ENCODE results near the gene SRGAP2B.
"Not testable (repeated sequence)": the region's sequence is repeated elsewhere in the genome, so short reads cannot be mapped to it uniquely, and the experiment has no call there.

SRGAP2B gene

GRCh38 chr1:145045571-145046273, 49.4 kb downstream of the SRGAP2B start:
- not testable (repeated sequence) for DNase-seq (ENCODE audit: low read depth)

- not testable (repeated sequence) for DNase-seq (ENCODE audit: low read depth)
Observed at GRCh38 chr1:145041519-145041918, 53.6 kb downstream of the SRGAP2B start.

- DNase-seq (ENCODE audit: low read depth): not testable (repeated sequence)
Observed at GRCh38 chr1:145036019-145036418, 59.1 kb downstream of the SRGAP2B start.

GRCh38 chr1:145033523-145033922, 61.6 kb downstream of the SRGAP2B start:
- not testable (repeated sequence) for DNase-seq (ENCODE audit: low read depth)

DNA sequence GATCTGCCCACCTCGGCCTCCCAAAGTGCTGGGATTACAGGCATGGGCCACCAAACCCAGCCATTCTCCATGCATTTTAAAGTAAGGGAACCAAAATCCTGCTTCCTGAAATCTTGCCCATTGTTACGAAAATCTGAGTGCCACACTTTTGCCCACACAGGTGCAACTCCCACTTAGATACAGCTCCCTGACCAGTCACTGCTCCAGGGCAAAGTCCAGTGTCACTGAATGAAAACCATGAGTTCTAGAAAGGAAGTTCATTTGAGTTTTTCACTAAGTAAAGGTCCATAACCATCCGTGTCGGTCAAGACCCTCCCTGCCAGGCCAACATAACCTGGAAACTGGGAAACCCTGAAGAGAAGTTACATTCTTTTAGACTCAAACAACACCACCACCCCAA, 67.9 kb downstream of the SRGAP2B start:
- DNase-seq (ENCODE audit: low read depth): not testable (repeated sequence)

DNA sequence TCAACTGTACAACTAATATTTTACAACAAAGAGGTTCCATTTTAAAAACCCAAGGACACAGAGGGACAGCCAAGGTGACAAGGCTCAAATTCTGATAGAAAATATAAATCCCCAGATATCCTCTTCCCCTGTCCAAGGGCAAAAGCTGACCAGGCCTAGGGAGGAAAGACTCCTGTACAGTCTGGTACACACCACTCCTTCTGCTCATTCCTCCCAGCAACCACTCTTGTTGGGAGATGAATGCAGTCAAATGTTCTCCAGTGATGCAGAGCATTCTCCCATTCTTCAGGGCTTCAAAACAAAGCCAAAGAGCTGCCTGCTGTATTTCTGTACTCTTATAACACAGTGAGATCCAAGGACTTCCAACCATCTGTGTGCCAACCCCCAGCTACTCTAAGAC, 69.8 kb downstream of the SRGAP2B start:
- not testable (repeated sequence) for DNase-seq (ENCODE audit: low read depth)

DNA sequence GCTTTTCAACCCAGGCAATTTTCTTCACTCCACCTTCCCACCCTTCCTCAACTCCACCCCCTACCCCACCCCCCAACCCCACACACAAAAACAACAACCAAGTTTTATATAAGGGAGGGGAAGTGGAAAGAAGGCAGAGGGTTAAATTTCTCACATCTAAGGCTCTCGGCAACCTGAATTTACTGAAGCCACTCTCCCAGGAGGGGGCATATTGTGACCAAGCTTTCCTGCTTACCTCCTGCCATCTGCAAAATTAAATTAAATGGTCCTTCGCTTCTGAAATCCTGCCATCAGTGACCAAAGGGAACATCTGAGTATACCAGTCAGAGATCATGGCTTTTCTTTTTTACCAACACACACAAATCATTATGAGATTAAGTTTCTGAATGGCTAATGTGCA, 72.9 kb downstream of the SRGAP2B start:
- DNase-seq (ENCODE audit: low read depth): not testable (repeated sequence)

DNA sequence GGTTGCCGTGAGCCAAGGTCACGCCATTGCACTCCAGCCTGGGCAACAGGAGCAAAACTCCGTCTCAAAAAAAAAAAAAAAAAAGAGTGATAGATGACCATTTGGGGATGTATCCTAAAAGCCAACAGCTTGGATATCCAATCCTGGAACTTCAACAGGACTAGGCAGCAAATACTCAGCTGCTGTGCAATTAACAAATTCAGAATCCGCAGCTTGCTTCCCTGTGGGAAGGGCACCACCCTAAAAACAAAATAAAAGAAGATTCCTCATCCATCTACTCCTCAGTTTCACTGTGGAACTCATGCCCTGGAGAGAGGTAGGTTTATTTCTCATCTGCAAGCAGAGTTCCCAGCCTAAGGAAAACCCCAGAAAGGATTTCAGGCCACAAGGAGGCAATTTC, 73.4 kb downstream of the SRGAP2B start:
- not testable (repeated sequence) for DNase-seq (ENCODE audit: low read depth)

DNA sequence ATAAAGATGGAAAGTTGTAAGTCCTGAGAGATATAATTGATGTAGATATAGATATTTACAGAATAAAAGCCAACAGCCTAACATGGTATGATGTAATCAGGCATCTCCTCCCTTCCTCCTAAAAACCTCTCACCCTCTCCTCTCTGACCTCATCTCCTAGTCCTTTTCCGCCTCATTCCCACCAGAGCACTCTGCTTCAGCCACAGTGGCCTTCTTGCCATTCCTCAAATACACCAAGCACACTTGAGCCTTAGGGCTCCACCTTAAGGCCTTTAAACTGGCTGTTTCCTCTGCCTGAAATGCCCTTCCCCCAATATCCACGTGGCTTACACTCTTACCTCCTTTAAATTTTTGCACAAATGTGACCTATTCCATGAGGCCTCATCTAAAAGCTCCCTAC, 75.4 kb downstream of the SRGAP2B start:
- DNase-seq (ENCODE audit: low read depth): not testable (repeated sequence)

- not testable (repeated sequence) for DNase-seq (ENCODE audit: low read depth)
Observed at GRCh38 chr1:145017725-145018124, 77.4 kb downstream of the SRGAP2B start.

GRCh38 chr1:145016492-145016862, 78.7 kb downstream of the SRGAP2B start:
- not testable (repeated sequence) for DNase-seq (ENCODE audit: low read depth)

DNA sequence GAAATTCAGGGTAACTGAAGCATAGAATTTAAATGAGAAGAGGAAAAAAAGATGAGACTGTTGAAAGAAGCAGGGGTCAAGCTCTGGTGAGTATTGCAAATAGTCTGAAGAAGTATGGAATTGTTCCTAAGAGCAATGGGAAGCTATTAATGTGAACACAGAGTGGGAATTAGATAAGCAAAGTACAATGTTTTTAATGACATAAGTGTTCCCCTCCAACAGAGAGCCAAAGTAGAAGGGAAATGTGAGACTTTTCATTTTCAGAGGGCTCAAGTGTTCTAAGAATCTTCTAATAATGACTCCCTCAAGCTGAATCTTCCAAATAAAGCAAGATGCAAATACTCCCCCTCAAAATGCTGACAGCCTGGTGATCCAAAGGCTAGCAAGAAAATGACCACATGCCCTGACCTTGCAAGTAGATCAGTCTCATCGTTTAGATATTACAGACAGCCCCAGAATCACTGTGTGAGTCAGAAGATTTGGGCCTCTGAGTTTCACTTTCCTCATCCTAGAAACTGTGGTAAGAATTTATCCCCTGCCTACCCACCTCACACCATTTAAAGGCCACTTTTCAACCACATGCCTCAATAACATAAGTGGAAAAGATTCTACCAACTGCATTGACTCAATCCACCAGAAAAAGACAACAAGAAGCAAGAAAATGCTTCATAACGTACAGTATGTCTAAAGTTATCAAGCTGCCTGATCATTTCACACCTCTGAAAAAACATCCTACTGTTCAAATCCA, 79.2 kb downstream of the SRGAP2B start:
- DNase-seq (ENCODE audit: low read depth): not testable (repeated sequence)

- not testable (repeated sequence) for DNase-seq (ENCODE audit: low read depth)
Observed at GRCh38 chr1:145013353-145013752, 81.8 kb downstream of the SRGAP2B start.

GRCh38 chr1:145011811-145012210, 83.3 kb downstream of the SRGAP2B start:
- not testable (repeated sequence) for DNase-seq (ENCODE audit: low read depth)

DNA sequence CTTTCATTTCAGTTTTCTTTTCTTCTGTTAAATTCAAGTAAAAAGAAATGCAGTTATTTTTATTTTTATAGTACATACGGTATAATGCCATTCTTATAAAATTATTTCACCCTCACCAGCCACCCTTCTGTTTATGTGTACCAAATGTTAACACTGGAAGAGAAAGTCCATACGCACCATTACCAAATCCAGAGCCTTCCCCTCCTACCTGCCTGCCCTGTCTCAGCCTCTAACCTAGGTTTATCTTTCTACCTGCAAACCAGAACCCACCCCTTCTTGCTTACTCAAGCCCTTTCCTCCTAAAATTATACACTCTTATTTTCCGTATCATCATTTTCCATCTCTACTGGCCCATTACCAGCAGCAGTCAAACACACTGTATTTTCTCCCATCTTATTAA, 84.5 kb downstream of the SRGAP2B start:
- not testable (repeated sequence) for DNase-seq (ENCODE audit: low read depth)

GRCh38 chr1:145009928-145010327, 85.2 kb downstream of the SRGAP2B start:
- not testable (repeated sequence) for DNase-seq (ENCODE audit: low read depth)

DNA sequence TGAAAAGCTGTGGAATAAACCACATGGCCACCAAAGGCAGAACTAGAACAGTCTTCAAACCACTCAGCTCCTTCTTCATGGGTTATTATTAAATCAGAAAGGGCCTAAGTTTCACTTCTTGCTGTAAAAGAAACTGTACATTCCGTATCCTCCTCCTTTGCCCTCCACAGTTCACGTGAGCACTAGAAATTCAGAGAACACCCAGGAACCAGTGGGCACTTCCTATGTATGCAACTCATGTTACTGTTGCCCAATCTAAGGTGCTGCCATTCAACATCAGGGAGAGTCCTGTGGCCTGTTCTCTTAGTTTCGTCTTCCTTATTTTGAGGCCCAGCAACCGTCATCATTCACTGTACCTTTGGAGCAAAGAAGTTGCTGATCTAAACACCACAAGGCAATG, 86.7 kb downstream of the SRGAP2B start:
- not testable (repeated sequence) for DNase-seq (ENCODE audit: low read depth)

GRCh38 chr1:145005142-145005541, 90.0 kb downstream of the SRGAP2B start:
- not testable (repeated sequence) for DNase-seq (ENCODE audit: low read depth)

GRCh38 chr1:145001381-145001780, 93.7 kb downstream of the SRGAP2B start:
- not testable (repeated sequence) for DNase-seq (ENCODE audit: low read depth)

- not testable (repeated sequence) for DNase-seq (ENCODE audit: low read depth)
Observed at GRCh38 chr1:145000743-145001326, 94.3 kb downstream of the SRGAP2B start.

- DNase-seq (ENCODE audit: low read depth): not testable (repeated sequence)
Observed at GRCh38 chr1:145000074-145000742, 94.9 kb downstream of the SRGAP2B start.

DNA sequence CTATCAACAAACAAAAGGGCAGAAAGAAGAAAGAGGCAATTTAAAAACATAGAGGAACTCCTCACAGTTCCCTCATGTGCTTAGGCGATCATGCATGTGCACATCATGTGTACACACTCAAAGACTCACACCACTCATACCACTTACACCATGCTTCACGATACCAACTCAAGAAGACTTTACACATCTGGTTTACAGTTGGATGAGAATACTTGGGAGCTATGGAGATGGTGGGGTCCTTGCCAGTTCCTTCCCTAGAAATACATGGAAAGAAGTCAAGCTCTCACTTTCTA, 96.2 kb downstream of the SRGAP2B start:
- not testable (repeated sequence) for DNase-seq (ENCODE audit: low read depth)
